GM19099 (cell line): ENCODE measurements around the gene PDK2.

ENCODE experiments used
- POLR2A ChIP-seq: IDR thresholded peaks from 3 replicates; pipeline ENCODE4 v1.6.1; 2011; ENCODE audit warnings: low read depth; ENCODE audit not compliant: insufficient read length; ENCODE audit errors: extremely low read depth

The PDK2 gene

GRCh38 chr17:50094753-50095619, at the start of gene PDK2:
Gene PDK2 (plus strand): TSS chr17:50095351. CDS start chr17:50095436, 85 bp downstream.
- TF ChIP-seq POLR2A: no peak

DNA sequence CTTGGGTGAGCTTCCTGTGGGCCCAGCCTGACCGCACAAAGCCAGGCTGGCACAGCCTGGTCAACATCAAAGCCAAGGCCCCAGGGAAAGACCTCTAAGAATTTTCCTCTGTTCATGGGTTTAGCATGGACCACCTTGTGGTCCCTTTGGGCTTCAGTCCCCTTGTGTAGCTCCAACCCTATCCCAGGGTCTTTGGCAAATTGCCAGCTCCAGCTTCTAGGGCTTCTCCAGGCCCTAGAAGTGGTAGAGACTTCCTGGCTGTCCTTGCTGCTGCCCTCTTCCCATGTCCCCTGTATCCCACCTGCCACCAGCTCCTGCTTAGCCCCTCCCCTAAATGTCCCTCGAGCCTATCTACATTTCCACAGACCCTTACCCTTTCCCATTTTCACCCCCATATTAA, 49.0 kb upstream of the PDK2 start:
- TF ChIP-seq POLR2A: no peak

DNA sequence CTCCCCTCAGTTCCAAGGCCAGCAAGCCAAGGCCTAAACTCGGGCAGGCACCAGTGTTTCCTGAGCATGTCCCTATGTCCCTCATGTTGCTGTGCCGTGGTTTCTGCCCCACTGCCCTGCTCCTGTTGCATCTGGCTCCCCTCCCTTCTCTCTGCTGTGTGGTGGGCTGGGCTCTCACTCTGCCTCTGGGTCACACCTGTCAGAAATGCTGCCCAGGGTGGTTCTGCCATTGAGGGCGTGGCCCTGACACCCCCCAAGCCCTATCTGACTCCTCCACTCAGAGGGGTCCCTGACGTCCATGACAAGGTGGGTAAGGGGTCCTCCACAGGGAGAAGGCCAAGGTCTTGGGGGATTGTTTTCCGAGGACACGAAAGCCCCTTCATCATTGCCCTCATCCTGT, 48.5 kb upstream of the PDK2 start:
- TF ChIP-seq POLR2A: no peak

- TF ChIP-seq POLR2A: no peak
Observed at GRCh38 chr17:50047083-50047482, 48.1 kb upstream of the PDK2 start.

DNA sequence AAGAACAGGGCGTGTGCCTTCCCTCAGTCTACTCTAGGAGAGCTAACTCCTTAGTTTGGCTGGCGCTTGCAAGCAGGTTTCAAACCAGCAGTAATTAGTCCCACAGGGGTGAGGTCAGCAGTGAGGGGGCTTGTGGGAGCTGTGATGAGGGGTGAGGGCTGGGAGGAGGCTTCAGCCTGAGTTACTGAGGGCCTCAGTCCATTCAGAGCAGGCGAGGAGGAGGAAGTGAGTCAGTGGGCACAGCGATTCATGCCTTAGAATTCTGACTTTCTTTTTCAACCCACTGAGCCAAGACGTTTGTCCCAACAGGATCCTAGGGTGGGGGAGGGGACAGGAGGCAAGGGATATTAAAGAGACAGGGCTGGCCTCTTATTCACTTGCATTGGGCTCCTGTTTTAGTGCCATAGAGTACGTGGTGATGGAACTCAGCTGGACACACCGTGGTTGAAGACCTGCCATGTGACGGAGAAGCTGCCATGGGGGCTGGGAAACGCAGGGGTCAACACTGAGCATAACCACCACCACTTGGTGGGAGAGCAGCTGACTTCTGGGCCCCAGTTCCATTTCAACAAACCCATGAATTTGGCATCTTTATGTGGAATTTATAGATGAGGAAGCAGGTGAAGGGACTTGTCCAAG, 47.5 kb upstream of the PDK2 start:
- no peak for TF ChIP-seq POLR2A

DNA sequence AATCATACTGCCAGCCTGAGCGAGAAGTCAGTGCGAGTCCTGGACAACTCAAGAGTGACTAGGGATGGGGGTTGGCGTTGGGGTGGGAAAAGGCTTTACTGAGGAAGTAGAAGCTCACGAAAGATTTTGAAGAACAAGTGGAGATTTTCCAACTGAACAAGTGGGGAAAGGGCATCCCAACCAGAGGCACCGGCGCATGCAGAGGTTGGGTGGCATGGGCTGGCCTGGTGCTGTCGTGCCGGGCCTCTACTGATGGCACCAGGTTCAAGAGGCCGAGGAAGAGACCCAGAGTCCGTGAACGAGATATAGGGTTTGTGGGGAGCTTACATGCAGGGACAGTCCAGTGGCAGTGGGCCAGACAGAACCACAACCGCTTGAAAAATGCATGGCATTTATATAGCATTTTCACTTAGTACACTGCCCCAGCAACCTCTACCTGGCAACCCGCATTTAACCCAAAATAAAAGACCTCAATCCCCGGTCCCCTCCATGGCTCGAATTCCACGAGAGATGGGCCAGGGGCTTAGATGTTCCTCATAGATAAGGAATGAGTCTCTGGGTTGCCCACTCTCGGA, 46.9 kb upstream of the PDK2 start:
- TF ChIP-seq POLR2A: no peak

- no peak for TF ChIP-seq POLR2A
Observed at GRCh38 chr17:50048988-50049387, 46.2 kb upstream of the PDK2 start.

GRCh38 chr17:50049636-50050035, 45.5 kb upstream of the PDK2 start:
- no peak for TF ChIP-seq POLR2A

DNA sequence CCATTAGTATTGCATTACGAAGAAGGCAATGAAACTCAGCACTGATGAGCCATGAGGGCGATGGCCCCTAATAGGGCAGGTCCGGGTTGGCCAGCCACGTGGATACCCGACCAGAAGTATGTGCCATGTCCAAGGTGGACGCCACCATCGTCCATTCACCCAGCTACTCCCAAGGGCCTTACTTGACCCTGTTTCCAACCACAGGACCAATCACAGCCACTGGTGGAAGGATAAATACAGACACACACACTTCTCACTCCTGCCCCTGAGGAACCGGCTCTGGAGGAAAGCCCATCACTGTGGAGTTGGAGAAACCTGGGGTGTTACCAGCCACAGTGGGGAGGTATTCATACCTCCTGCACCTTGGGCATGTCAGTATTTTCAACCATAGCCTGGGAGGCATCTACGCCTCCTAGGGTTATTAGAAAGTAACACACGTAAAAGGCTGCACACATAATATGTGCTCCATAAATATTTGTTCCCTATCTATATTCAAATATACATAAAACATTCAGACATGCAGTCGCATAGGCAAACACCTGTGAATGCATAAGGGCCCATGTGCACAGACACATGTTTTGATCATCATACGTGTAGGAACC, 44.6 kb upstream of the PDK2 start:
- TF ChIP-seq POLR2A: no peak

DNA sequence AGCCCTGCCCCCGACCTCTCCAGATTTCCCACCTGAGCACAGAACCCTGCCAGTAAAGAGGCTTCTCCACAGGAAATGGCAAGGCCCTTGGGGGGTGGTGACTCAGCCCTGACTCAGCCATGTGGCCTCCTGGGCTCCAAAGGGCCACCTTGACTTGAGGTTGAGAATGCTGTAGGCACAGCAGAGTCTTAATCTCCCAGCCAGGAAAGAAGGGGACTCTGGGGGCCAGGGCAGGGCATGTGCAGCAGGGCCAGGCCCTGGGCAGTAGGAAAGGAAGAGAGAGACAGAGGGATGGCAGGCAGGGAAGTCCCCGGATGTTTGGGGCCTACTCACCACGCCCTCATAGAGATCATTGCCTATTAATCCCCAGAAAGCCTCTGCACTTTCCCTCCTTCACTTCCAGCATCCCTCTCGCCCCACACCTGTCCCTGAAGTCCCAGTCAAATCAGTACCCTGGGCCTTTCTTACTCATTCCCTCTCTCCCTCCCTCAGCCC, 44.0 kb upstream of the PDK2 start:
- no peak for TF ChIP-seq POLR2A

GRCh38 chr17:50051606-50052005, 43.5 kb upstream of the PDK2 start:
- TF ChIP-seq POLR2A: no peak

DNA sequence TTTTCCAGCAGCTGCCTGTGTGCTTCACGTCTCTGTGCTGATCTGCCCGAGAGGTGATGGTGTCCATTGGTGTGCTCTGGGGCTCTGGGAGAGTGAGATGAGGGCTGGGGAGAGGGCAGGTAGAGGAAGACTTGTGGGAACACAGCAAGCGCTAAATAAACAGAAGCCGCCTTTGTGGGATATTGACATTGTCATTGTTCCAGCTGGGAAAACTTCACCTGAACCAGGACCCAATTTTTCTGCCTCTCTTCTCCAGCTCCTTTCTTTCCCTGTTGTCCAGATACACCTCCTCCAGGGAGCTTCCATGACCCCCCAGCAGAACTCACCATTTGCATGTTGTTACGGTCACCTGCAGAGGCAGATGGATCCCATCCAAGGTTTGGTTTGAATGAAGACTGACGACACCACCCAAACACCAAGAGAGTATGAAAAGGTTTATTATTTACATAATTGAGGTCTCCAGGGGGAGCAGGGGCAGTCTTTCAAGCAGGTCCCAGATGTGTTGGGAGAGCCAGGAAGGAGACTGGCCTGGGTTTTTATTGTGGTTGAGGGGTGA, 42.8 kb upstream of the PDK2 start:
- TF ChIP-seq POLR2A: no peak

DNA sequence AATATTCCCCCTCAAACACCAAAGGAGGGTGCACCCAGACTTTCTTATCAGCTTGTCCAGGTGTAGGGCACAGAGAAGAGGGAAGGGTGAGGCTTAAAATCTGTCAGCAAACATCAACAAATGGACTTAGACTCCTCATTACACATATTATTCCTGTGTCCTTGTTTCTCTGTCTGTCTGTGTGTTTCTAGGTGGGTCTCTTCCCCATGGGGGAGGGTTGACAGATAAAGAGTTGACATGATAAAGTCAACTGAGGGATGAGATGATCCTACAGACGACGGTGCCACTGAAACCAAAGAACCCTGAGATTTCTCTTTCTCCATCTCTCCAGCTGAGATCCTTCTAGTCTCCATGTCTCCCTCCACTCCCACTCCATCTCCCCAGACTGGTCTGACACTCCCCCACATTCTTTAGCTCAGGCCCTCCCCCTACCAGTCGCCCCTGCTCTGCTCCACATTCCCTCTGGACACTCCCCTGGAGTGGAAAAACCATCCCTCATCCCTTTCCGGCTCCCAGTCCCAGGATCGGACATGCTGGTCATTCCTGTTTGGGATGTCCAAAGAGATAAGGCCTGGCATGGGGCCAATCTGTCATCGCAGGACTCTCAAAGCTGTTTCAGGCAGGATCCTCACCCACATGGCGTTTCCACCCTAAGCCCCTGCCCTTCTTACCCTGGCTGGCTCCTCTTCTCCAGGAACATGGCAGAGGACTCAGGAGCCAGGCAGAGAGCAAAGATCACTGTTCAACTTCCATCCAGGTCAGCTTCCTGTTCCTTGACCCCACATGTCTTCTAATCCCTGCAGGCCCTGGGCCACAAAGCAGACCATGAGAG, 42.1 kb upstream of the PDK2 start:
- no peak for TF ChIP-seq POLR2A

GRCh38 chr17:50053654-50053960, 41.5 kb upstream of the PDK2 start:
- TF ChIP-seq POLR2A: no peak
